HepG2 (cell line): ENCODE measurements around the gene HOTAIR. TPM values are rescaled to one million over a fixed set of nuclear protein-coding genes. Genes with fewer than 3 reads are reported as not detected.
A peak's percentile ranks its signal among the peaks of the same experiment; 100 is the strongest.

Experiments
- ATAC-seq: fragments of 200-7000 bp; cut with Tn5 transposase; 3 replicates; pipeline ENCODE4 v1.9.1; 2020; ENCODE audit warnings: mild to moderate bottlenecking, moderate library complexity
- BruUV-seq: library from RNA; stranded (reverse); fragments of 400-500 nt; replicated peaks from 2 replicates; lab custom pipeline; 2021; lab: Mats Ljungman, UMichigan
- CTCF ChIA-PET: fragments of 300-600 bp; formaldehyde crosslinking; extraction: SDS; loops from one replicate; lab custom pipeline; 2021; ENCODE audit warnings: low total read pairs, inconsistent platforms, low intra/inter-chr PET ratio; lab: Yijun Ruan, JAX
- POLR2A ChIA-PET: fragments of 350-600 bp; sonication (Branson Sonifier 250); formaldehyde crosslinking; loops from one replicate; lab custom pipeline; 2020; ENCODE audit warnings: antibody characterized with exemption, inconsistent platforms; lab: Yijun Ruan, JAX
- DNase-seq: peaks from one replicate; pipeline ENCODE4 v3.0.0-alpha.2; 2015; ENCODE audit warnings: low spot score
- FAIRE-seq: peaks from 3 replicates; lab custom pipeline; 2011; peaks lifted over from hg19 to GRCh38; lab: Jason Lieb, UNC
- H2AFZ ChIP-seq: one replicate; pipeline ENCODE4 v1.6.1; 2011; ENCODE audit warnings: low read length, inconsistent platforms
- H3K27ac ChIP-seq: fragments of 300-600 bp; 3 replicates; pipeline ENCODE4 v1.8.0; 2011; ENCODE audit warnings: mixed run types, mild to moderate bottlenecking, mixed read lengths, low read length, inconsistent platforms; ENCODE audit not compliant: insufficient read depth; ENCODE audit errors: extremely low read length
- H3K27me3 ChIP-seq, 2 experiments: fragments of 200-600 bp in 1 of 2; 2 replicates in 1 of 2; 3 replicates in 1 of 2; pipeline versions ENCODE4 v1.6.0 to v1.8.0; 2011; ENCODE audit warnings: low read length in 2 of 2, mild to moderate bottlenecking in 2 of 2, moderate library complexity in 2 of 2, inconsistent platforms in 1 of 2; ENCODE audit not compliant: insufficient read depth in 2 of 2, control insufficient read depth in 1 of 2
- H3K36me3 ChIP-seq, 2 experiments: fragments of 200-600 bp in 1 of 2; replicated peaks in 1 of 2; 2 replicates in 1 of 2; 3 replicates in 1 of 2; pipeline versions ENCODE4 v1.5.1 to v1.8.0; 2011; ENCODE audit warnings: low read length in 2 of 2, inconsistent platforms in 1 of 2; ENCODE audit not compliant: insufficient read depth in 2 of 2, control insufficient read depth in 1 of 2
- H3K4me1 ChIP-seq: 2 replicates; pipeline ENCODE4 v1.5.1; 2012; ENCODE audit warnings: low read length, inconsistent platforms; ENCODE audit not compliant: insufficient read depth
- H3K4me2 ChIP-seq: 2 replicates; pipeline ENCODE4 v1.6.0; 2011; ENCODE audit warnings: low read depth, low read length, inconsistent platforms
- H3K4me3 ChIP-seq, 3 experiments: fragments of 200-600 bp in 1 of 3; sonication (generic), shearing (Covaris generic) in 1 of 3; replicated peaks in 1 of 3; 2 replicates each; pipeline ENCODE4 v1.5.1; 2011 to 2016; ENCODE audit warnings: low read length in 3 of 3, inconsistent platforms in 2 of 3, low read depth in 2 of 3, mild to moderate bottlenecking in 2 of 3, control low read depth in 1 of 3, mixed read lengths in 1 of 3; ENCODE audit not compliant: insufficient read depth in 1 of 3
- H3K79me2 ChIP-seq: one replicate; pipeline ENCODE4 v1.6.1; 2011; ENCODE audit warnings: low read length, inconsistent platforms; ENCODE audit not compliant: insufficient read depth
- H3K9ac ChIP-seq: 2 replicates; pipeline ENCODE4 v1.6.0; 2011; ENCODE audit warnings: mild to moderate bottlenecking, low read depth, low read length, inconsistent platforms; ENCODE audit not compliant: insufficient read depth
- H3K9me3 ChIP-seq: 2 replicates; pipeline ENCODE4 v1.5.1; 2012; ENCODE audit warnings: mild to moderate bottlenecking, low read length
- H4K20me1 ChIP-seq: 2 replicates; pipeline ENCODE4 v1.6.0; 2011; ENCODE audit warnings: inconsistent platforms, mild to moderate bottlenecking, low read length, moderate library complexity; ENCODE audit not compliant: insufficient read depth
- EHMT2 ChIP-seq: fragments of 200-600 bp; sonication (generic); IDR thresholded peaks from 2 replicates; pipeline ENCODE4 v1.7.0; 2017; ENCODE audit warnings: antibody characterized with exemption, low read depth, low read length, borderline replicate concordance
- FOXA1 ChIP-seq, 2 experiments: fragments of 450-650 bp in 1 of 2; sonication (generic) in 1 of 2; formaldehyde crosslinking in 1 of 2; IDR thresholded peaks; 2 replicates each; pipeline versions ENCODE4 v1.4.0 to v1.6.1; 2016 to 2020; ENCODE audit warnings: missing genetic modification reagents in 1 of 2
- FOXP1 ChIP-seq, 2 experiments: fragments of 450-650 bp in 1 of 2; IDR thresholded peaks; 2 replicates each; pipeline ENCODE4 v1.6.1; 2017 to 2018; ENCODE audit warnings: antibody characterized with exemption in 1 of 2
- FOXP4 ChIP-seq: sonication (generic); formaldehyde crosslinking; IDR thresholded peaks from 2 replicates; pipeline ENCODE4 v1.4.0; 2020; ENCODE audit warnings: missing genetic modification reagents
- KLF9 ChIP-seq: IDR thresholded peaks from 2 replicates; pipeline ENCODE4 v1.6.1; 2016; ENCODE audit warnings: low read depth
- NFIC ChIP-seq: IDR thresholded peaks from 2 replicates; pipeline ENCODE4 v1.6.1; 2012; ENCODE audit warnings: mild to moderate bottlenecking, low read length, inconsistent platforms
- ONECUT2 ChIP-seq: sonication (generic); formaldehyde crosslinking; IDR thresholded peaks from 2 replicates; pipeline ENCODE4 v1.4.0; 2020; ENCODE audit warnings: missing genetic modification reagents
- SATB2 ChIP-seq: sonication (generic); formaldehyde crosslinking; IDR thresholded peaks from 2 replicates; pipeline ENCODE4 v1.5.0; 2020; ENCODE audit warnings: missing genetic modification reagents
- SMARCC2 ChIP-seq: fragments of 450-650 bp; IDR thresholded peaks from 2 replicates; pipeline ENCODE4 v1.6.1; 2017; ENCODE audit warnings: antibody characterized with exemption, mild to moderate bottlenecking
- ZBTB10 ChIP-seq: sonication (generic); formaldehyde crosslinking; IDR thresholded peaks from 2 replicates; pipeline ENCODE4 v1.4.0; 2020; ENCODE audit warnings: missing genetic modification reagents, borderline replicate concordance
- ZBTB37 ChIP-seq: sonication (generic); formaldehyde crosslinking; IDR thresholded peaks from 2 replicates; pipeline ENCODE4 v1.4.0; 2020; ENCODE audit warnings: mild to moderate bottlenecking, missing genetic modification reagents
- ZBTB7A ChIP-seq: sonication (generic); formaldehyde crosslinking; IDR thresholded peaks from 2 replicates; pipeline ENCODE4 v1.8.0; 2022; ENCODE audit warnings: mild to moderate bottlenecking, missing genetic modification reagents
- ZFP36 ChIP-seq: fragments of 150-350 bp; IDR thresholded peaks from 2 replicates; pipeline ENCODE4 v1.6.1; 2018; ENCODE audit warnings: borderline replicate concordance, low read length, low read depth; ENCODE audit not compliant: partially characterized antibody
- ZNF136 ChIP-seq: sonication (generic); formaldehyde crosslinking; IDR thresholded peaks from 2 replicates; pipeline ENCODE4 v1.8.1; 2022; ENCODE audit warnings: low read depth, mild to moderate bottlenecking, moderate library complexity, missing genetic modification reagents
- ZNF572 ChIP-seq: sonication (generic); formaldehyde crosslinking; IDR thresholded peaks from 2 replicates; pipeline ENCODE4 v1.5.1; 2020; ENCODE audit warnings: mild to moderate bottlenecking, missing genetic modification reagents
- WGBS: methylation state at CpG from one replicate; pipeline ENCODE4 v1.1.6; 2017; ENCODE audit warnings: low lambda C conversion rate; 5-methylcytosine and 5-hydroxymethylcytosine counted together
- in situ Hi-C: cut with HindIII; loops from 2 replicates; pipeline ENCODE4 v1.10.0; 2017; ENCODE audit warnings: low pct_unique_long_range_greater_than_20kb; ENCODE audit not compliant: extremely low pct_ligation_motif_present
- intact Hi-C: fragments of 100-400 bp; cut with micrococcal nuclease; formaldehyde crosslinking; loops from one replicate; pipeline ENCODE4 v1.10.0; 2022; ENCODE audit not compliant: unreplicated experiment
- polyA plus RNA-seq, 8 experiments: library from polyadenylated mRNA; depleted of rRNA in 3 of 8; stranded (reverse) in 7 of 8; unstranded in 1 of 8; fragments of >200 nt; fragmentation: Illumina TruSeq in 4 of 8; extraction: Trizol in 4 of 8; gene quantifications; 2 replicates each; pipeline versions ENCODE4 v1.2.1 to v1.2.3, GENCODE V29; 2011 to 2016; ENCODE audit warnings: low read depth in 4 of 8, missing spikeins in 1 of 8, mixed read lengths in 1 of 8; ENCODE audit not compliant: insufficient read depth in 1 of 8
- total RNA-seq, 5 experiments: library from RNA; depleted of rRNA; stranded (reverse); fragments of >200 nt; fragmentation: Illumina TruSeq; extraction: Trizol; gene quantifications; 2 replicates each; pipeline ENCODE4 v1.2.3, GENCODE V29; 2016; ENCODE audit warnings: low read depth in 1 of 5

Gene HOTAIR
- total and polyA plus RNA-seq, 2 of the 13 experiments (the other 11 are each of a cell fraction or from before 2014, with no cell fraction given): not detected

GRCh38 chr12:54021432-54022013, 46.8 kb upstream of the HOTAIR start:
- Histone ChIP-seq H3K27ac (no peak overlapping the region), H3K4me3 (no peak overlapping the region), H3K36me3 (no peaks in the 10 kb centered on the region), H3K9ac (no peak overlapping the region), H4K20me1 (no peaks in the 10 kb centered on the region), H3K4me1 (peaks cover 5% of the 10 kb centered on the region; the same call in 1 of the 2 replicates), H3K79me2 (no peaks in the 10 kb centered on the region), H3K27me3 (peaks cover 0 to 58% of the 10 kb centered on the region in 2 experiments; a peak in 3 of 5 replicates), H3K4me2 (no peak overlapping the region), H2AFZ (no peak overlapping the region), H3K9me3 (no peaks in the 10 kb centered on the region)
- DNase-seq (no peak), ATAC-seq (no peak), FAIRE-seq (no peak)
- in situ Hi-C loops: no loop called here
- TF ChIP-seq ONECUT2 (CRISPR knock-in tag) (no peak), ZBTB7A (CRISPR knock-in tag) (no peak), ZNF136 (CRISPR knock-in tag) (no peak), ZBTB37 (no peak), SATB2 (CRISPR knock-in tag) (no peak), KLF9 (no peak), ZNF572 (CRISPR knock-in tag) (no peak), ZFP36 (no peak), SMARCC2 (no peak), ZBTB10 (CRISPR knock-in tag) (no peak), EHMT2 (no peak), FOXA1 (IDR thresholded peaks at IDR 0.05) (no peak), FOXA1 (CRISPR knock-in tag; IDR thresholded peaks at IDR 0.05) (0 out of 2 replicates have a peak, but pooled peaks have one; percentile 4), NFIC (no peak), FOXP4 (CRISPR knock-in tag) (peak; percentile 44; the same call in 1 of the 2 replicates), FOXP1 (IDR thresholded peaks at IDR 0.05) (no peak), FOXP1 (CRISPR knock-in tag; IDR thresholded peaks at IDR 0.05) (0 out of 2 replicates have a peak, but pooled peaks have one; percentile 17)
- CTCF ChIA-PET: no interaction called here
- BruUV-seq: no TSS peak
- POLR2A ChIA-PET: no interaction called here
- intact Hi-C loops: no loop called here
- 10% methylated on average over 12 of the region's 16 CpGs for WGBS
